ENCODE measurements around the gene HVCN1. TPM values are rescaled to one million over a fixed set of nuclear protein-coding genes. Genes with fewer than 3 reads are reported as not detected.

Gene HVCN1
- total RNA-seq, 1 donor = 2.9 TPM

- H4K20me1 ChIP-seq (ENCODE audit: insufficient read depth, low read length) = no peaks in the 10 kb centered on the region
- H3K4me2 ChIP-seq (ENCODE audit: insufficient read depth, low read length) = peak overlapping the region; percentile 28
- no peak for DNase-seq (ENCODE audit: insufficient read length, low spot score, missing footprints)
- H3K9me3 ChIP-seq (ENCODE audit: low read depth, low read length) = no peaks in the 10 kb centered on the region
- no peaks in the 10 kb centered on the region for H3K79me2 ChIP-seq (ENCODE audit: insufficient read depth, low read length)
- H3K4me3 ChIP-seq (ENCODE audit: insufficient read depth, low read length) = no peak overlapping the region
- no peaks in the 10 kb centered on the region for H3K4me1 ChIP-seq (ENCODE audit: insufficient read depth, low read length)
- TF ChIP-seq CTCF (IDR thresholded peaks at IDR 0.05; ENCODE audit: extremely low read depth, low read depth, low read length) = no peak
- H3K36me3 ChIP-seq (ENCODE audit: insufficient read depth, low read length) = no peaks in the 10 kb centered on the region
- H3K27ac ChIP-seq (ENCODE audit: low read depth, low read length) = no peak overlapping the region
- no peaks in the 10 kb centered on the region for H3K27me3 ChIP-seq (ENCODE audit: insufficient read depth, low read length)
- H2AFZ ChIP-seq (ENCODE audit: low read length) = peak overlapping the region; percentile 2
Measured at GRCh38 chr12:110661337-110661972, 27.5 kb downstream of the HVCN1 start.

- H2AFZ ChIP-seq (ENCODE audit: low read length) = no peak overlapping the region
- no peak overlapping the region for H3K4me3 ChIP-seq (ENCODE audit: insufficient read depth, low read length)
- no peaks in the 10 kb centered on the region for H3K36me3 ChIP-seq (ENCODE audit: insufficient read depth, low read length)
- TF ChIP-seq CTCF (IDR thresholded peaks at IDR 0.05; ENCODE audit: extremely low read depth, low read depth, low read length) = no peak
- no peaks in the 10 kb centered on the region for H3K4me1 ChIP-seq (ENCODE audit: insufficient read depth, low read length)
- no peak overlapping the region for H3K4me2 ChIP-seq (ENCODE audit: insufficient read depth, low read length)
- no peaks in the 10 kb centered on the region for H3K27me3 ChIP-seq (ENCODE audit: insufficient read depth, low read length)
- H3K27ac ChIP-seq (ENCODE audit: low read depth, low read length) = no peak overlapping the region
- H3K79me2 ChIP-seq (ENCODE audit: insufficient read depth, low read length) = no peaks in the 10 kb centered on the region
- no peak for DNase-seq (ENCODE audit: insufficient read length, low spot score, missing footprints)
- H4K20me1 ChIP-seq (ENCODE audit: insufficient read depth, low read length) = no peaks in the 10 kb centered on the region
- H3K9me3 ChIP-seq (ENCODE audit: low read depth, low read length) = no peaks in the 10 kb centered on the region
Measured at GRCh38 chr12:110658878-110659277, 30.0 kb downstream of the HVCN1 start.

GRCh38 chr12:110658242-110658641 is 30.7 kb downstream of the HVCN1 start:
- no peak overlapping the region for H3K27ac ChIP-seq (ENCODE audit: low read depth, low read length)
- H3K4me1 ChIP-seq (ENCODE audit: insufficient read depth, low read length) = no peaks in the 10 kb centered on the region
- H3K79me2 ChIP-seq (ENCODE audit: insufficient read depth, low read length) = no peaks in the 10 kb centered on the region
- no peaks in the 10 kb centered on the region for H3K9me3 ChIP-seq (ENCODE audit: low read depth, low read length)
- H2AFZ ChIP-seq (ENCODE audit: low read length) = no peak overlapping the region
- no peaks in the 10 kb centered on the region for H3K36me3 ChIP-seq (ENCODE audit: insufficient read depth, low read length)
- DNase-seq (ENCODE audit: insufficient read length, low spot score, missing footprints) = peak; percentile 35
- H3K27me3 ChIP-seq (ENCODE audit: insufficient read depth, low read length) = no peaks in the 10 kb centered on the region
- H3K4me3 ChIP-seq (ENCODE audit: insufficient read depth, low read length) = no peak overlapping the region
- no peak overlapping the region for H3K4me2 ChIP-seq (ENCODE audit: insufficient read depth, low read length)
- H4K20me1 ChIP-seq (ENCODE audit: insufficient read depth, low read length) = no peaks in the 10 kb centered on the region
- TF ChIP-seq CTCF (IDR thresholded peaks at IDR 0.05; ENCODE audit: extremely low read depth, low read depth, low read length) = no peak

- Histone ChIP-seq H2AFZ (ENCODE audit: low read length) (no peak overlapping the region), H4K20me1 (ENCODE audit: insufficient read depth, low read length) (no peaks in the 10 kb centered on the region), H3K27me3 (ENCODE audit: insufficient read depth, low read length) (no peaks in the 10 kb centered on the region), H3K4me1 (ENCODE audit: insufficient read depth, low read length) (no peaks in the 10 kb centered on the region), H3K4me2 (ENCODE audit: insufficient read depth, low read length) (no peak overlapping the region), H3K4me3 (ENCODE audit: insufficient read depth, low read length) (no peak overlapping the region), H3K79me2 (ENCODE audit: insufficient read depth, low read length) (no peaks in the 10 kb centered on the region), H3K36me3 (ENCODE audit: insufficient read depth, low read length) (no peaks in the 10 kb centered on the region), H3K27ac (ENCODE audit: low read depth, low read length) (no peak overlapping the region), H3K9me3 (ENCODE audit: low read depth, low read length) (no peaks in the 10 kb centered on the region)
- TF ChIP-seq CTCF (IDR thresholded peaks at IDR 0.05; ENCODE audit: extremely low read depth, low read depth, low read length) = no peak
- no peak for DNase-seq (ENCODE audit: insufficient read length, low spot score, missing footprints)
Measured at GRCh38 chr12:110657747-110658146, 31.2 kb downstream of the HVCN1 start.
